Left ventricle myocardium superior (tissue), 1 donor: ENCODE results near the gene LRMDA. TPM values are rescaled to one million over a fixed set of nuclear protein-coding genes. Genes with fewer than 3 reads are reported as not detected.

Source experiments
- ATAC-seq: fragments of 200-7000 bp; cut with Tn5 transposase; one replicate; pipeline ENCODE4 v1.9.1; 2020; ENCODE audit warnings: mild to moderate bottlenecking, moderate library complexity
- DNase-seq: peaks from one replicate; pipeline ENCODE4 v3.0.0-alpha.2; 2020
- intact Hi-C: fragments of 100-400 bp; cut with micrococcal nuclease; formaldehyde crosslinking; loops from one replicate; pipeline ENCODE4 v1.11.0; 2022
- total RNA-seq: library from RNA; stranded (reverse); fragmentation: NEBNext Ultra II Directional; extraction: Animal tissue kit (Norgen Biotek cat#: 25700); gene quantifications from one replicate; pipeline ENCODE4 v1.2.1, GENCODE V29; 2021
- donor health status: DM: no; HTN: yes; CAD: no; lungs with severe emphysema.

Gene LRMDA
- total RNA-seq, 1 donor from 2014 or later = 23.1 TPM

DNA sequence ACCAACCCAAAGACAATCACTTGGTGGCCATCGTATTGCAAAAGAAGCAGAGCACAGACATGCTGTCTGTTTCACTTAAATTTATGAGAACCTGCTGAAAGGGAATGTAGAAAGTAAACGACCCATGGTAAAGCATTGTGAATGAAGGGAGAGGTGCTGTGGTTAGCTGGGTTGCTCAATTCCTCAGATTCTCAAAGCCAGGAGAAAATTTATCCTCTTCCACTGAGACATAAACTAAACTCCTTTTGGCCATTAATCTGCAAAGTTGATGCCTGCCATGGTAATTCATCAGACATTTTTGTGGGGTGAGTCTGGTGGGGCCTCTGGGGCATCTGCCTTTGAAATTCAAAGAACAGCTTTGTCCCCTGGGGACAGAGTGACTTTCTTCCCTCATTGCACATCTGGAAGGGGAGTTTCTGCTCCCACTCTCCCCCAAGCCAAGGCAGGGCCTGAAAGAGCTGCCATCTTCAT is 951.0 kb downstream of the LRMDA start:
- intact Hi-C loops = no loop called here
- DNase-seq (no peak), ATAC-seq (no peak)

DNA sequence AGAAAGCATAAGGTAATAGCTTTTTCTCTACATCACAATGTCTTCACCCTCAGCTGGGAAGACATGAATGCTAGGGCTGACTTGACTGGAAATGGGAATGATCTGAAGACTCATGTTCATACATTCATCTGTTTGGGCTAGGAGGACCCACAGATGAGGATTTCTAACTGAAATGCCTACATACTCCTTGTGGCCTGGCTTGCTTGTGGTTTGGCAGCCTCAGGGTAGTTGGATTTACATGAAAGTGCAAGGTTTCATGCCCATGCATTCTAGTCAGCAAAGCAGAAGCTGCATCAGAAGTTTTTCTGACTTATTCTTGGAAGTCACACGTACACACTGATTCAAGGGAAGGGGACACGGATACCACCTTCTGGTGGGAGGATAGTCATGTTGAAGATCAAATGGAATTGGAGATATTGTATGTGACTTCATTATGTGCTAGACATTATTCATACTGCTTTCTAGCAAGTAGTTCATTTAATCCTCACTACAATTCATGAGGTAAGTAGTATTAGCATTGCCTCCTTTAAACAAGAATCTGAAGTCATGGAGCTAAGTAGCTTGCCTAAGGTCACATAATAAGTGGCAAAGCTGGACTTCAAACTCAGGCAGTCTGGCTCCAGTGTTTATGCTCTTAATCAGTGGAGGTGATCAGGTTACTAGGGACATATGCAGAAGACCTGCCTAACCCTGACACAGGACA is 957.0 kb downstream of the LRMDA start:
- ATAC-seq = no peak
- no peak for DNase-seq
- intact Hi-C loops = no loop called here

DNA sequence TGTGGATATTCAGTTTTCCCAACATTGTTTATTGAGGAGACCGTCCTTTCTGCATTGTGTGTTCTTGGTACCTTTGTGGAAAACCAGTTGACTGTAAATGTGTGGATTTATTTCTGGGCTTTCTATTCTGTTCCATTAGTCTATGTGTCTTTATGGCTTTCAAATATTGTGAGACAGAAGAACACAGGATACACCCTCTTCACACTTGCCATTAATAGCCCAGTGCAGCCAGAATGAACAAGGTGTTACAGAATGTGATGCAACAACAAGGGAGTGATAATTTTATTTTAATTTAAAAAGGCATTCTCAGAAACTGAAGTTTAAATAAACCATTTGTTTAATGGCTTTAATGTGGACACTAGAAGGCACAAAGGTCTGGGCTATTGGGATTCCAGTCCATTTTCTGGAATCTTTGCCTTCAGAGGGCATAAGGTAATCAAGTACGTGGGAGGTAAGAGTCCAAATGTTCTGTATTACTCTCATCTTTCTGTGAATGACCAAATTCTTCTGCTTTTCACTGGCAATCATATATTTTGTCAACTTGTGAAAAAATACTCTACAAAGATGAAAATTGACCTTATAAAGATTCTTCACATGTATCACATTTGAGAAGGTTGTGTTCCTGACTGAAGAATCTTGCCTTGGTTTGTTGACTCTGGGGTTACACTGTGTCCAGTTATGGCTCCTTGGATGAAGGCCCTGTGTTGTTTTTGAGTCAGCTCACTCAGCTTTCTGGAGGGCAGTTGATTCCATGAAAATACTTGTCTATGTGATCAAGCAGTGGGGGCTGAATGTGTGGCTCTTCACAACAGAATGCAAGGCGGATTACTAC is 962.7 kb downstream of the LRMDA start:
- DNase-seq = no peak
- intact Hi-C loops = no loop called here
- ATAC-seq = peak; percentile 58

DNA sequence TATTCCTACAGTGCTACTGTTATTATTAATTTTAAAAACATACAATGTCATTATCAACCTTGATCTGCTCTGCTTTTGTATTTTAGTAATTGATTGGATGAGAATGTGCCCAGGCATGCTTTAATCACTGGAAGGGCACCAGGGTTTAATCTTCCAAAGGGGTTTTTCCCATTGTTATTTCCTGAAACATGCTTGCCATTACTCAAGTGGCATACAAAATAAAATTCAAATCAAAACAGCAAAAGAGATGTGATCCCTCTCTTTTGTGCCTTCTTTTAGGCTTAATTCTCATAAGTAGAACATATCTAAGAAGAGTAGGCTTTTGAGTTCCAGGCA is 963.3 kb downstream of the LRMDA start:
- DNase-seq (no peak), ATAC-seq (no peak)
- intact Hi-C loops = no loop called here

DNA sequence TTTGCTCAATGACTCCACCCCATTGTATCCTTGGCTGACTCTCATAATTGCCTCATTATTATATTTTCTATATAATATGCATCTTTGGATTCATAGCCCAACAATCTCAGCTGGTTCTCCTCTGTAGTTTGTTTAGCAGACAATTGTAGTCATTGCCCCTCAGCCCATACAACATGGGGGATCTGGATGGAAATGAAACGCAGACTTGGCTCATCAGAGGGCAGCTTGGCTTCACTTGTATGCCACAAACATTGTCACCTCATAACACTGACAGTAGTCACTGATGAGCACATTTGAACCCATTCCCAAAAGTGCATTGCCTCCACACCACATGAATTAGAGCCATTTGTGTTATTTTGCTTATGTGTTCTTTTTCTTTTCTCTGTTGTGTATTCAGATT is 963.8 kb downstream of the LRMDA start:
- intact Hi-C loops = no loop called here
- no peak for ATAC-seq
- no peak for DNase-seq

DNA sequence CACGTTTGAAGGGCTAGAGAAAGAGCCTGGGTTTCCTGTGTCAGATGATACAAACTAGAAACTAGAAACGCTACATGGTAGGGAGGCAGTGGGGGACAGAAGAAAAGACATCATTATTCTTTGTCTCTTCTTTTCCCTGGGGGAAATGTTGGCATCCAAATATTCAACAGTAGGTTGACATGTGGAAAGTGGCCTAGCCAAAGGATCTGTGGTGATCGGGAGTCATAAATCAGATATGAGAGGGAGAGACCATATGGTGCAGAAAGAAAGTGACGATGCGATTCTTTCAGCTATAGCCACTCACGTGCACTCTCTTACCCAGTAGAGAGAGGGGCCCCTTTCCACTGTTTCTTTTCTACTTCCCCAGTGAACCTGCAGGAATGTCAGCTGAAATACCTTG is 964.7 kb downstream of the LRMDA start:
- ATAC-seq (no peak), DNase-seq (no peak)
- intact Hi-C loops = no loop called here

DNA sequence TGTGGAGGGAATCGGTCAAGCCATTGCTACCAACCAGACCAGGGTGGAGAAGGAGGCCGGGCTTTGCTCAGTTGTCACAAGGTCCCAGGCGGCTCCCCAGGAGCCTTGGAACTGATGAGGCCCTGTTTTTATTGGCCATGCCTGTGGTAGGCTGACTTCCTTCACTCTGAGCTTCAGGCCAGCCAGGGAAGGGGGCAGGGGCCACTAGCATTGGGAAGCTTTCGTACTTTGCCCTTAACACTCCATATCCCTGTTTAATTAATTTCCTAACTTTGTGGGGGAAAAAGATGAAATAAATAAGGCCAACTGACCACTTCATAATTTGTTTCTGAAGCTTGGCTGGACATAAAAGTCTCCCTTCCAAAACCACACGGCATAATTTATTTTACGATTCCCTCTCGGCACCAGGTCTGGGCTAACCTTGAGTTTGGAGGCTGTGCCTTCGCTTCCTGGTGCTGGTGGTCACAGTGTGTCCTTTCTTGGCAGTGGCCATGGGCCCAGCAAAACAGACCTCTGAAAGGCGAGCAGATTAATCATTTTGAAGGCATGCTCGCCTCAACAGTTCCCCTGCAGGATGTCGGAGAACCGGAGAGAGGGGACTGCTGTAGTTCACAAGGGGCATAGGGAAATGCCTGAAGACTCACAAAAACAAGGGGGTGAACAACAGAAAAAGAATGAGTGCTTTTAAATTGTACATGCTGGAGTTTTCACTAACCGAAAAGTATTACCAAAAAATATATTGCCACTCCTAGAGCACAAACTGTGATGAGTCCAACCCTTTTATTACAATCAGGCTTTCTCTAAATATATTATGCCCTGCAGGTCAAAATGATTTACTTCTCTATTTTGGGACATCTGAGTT is 966.0 kb downstream of the LRMDA start:
- peak; percentile 41 for DNase-seq
- peak; percentile 60 for ATAC-seq
- intact Hi-C loops = no loop called here

DNA sequence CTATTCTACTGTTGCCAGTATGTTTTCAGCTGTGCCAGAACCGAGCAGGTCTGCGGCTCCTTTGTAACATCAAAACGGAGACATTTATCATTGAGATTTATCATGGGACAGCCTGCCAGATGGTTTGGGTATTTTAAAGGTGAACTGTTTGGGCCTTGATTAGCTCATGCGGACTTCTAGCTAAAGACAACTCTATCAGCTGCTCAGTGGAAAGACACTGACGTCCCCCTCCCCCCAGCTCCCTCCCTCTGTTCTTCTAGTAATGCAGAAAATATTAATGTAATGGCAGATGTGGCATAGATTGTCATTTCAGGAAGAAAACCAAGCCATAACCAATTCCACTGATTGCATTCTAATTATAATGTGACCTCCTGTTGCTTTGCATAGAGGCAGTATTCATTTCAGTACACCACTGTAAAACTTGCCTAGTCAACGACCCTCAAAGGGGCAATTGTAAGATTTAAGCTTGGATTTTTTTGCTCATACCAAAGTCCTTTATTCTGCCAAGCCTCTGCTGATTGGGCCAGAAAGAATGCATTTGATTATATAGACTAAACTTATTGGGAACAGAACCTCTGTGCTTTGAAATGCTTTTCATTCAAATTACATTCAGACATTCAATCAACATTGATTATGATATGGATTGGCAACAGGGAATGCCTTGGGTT is 966.8 kb downstream of the LRMDA start:
- intact Hi-C loops = no loop called here
- no peak for DNase-seq
- ATAC-seq = peak; percentile 59

DNA sequence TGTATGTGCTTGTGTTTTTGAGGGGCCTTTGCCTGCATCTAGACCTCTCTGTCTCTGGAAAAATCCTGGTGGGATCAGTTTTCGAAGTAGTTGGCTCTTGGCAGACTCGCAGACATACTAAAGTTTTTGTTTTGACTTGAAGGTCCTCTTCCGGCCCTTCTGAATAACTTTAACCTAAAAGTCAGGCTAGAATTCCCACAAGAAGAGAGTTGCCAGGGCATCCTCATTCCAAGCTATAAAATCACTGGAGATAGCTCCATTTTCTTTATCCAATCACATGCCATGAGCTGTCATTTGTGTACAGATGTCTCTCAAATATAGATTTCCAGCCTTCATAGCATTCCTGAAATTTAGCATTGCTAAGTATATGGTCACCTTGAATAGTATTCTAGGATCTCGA is 967.8 kb downstream of the LRMDA start:
- intact Hi-C loops = no loop called here
- no peak for ATAC-seq
- DNase-seq = no peak

DNA sequence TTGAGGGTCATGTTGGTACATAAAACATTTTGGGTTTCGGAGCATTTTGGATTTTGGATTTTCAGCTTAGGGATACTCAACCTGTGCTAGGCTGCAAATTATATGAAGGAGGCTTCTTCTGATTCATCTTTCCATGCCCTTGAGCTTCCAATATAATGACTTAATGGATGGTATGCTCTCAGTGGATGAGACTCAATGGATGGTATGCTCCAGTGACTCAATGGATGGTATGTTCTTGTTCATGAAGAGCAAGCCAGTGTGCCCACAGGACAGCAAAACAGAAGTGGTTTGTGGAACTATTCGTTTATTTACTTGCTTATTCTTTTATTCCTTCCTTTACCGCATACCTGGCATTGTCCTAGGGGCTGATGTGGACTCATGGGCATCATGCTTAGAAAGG is 969.6 kb downstream of the LRMDA start:
- no peak for DNase-seq
- ATAC-seq = no peak
- intact Hi-C loops = no loop called here

DNA sequence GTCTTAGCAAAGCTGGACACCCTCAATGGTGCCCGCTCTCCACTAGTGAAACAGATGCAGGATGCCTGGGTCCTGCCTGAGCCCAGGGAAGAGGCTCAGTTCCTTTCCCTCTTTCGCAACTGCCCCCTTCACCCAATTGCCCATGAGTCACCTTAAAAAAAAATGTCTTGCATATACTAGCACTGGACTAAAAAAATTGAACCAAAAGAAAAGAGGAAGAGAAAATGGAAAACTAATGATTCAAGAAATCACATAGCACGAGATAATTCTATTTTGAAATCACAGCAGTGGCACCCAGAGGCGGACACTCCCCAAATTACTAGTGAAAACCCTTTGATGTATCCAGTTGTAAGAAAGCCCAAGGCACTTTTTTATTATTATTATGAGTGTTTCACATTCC is 972.5 kb downstream of the LRMDA start:
- intact Hi-C loops = no loop called here
- ATAC-seq = peak; percentile 60
- no peak for DNase-seq

DNA sequence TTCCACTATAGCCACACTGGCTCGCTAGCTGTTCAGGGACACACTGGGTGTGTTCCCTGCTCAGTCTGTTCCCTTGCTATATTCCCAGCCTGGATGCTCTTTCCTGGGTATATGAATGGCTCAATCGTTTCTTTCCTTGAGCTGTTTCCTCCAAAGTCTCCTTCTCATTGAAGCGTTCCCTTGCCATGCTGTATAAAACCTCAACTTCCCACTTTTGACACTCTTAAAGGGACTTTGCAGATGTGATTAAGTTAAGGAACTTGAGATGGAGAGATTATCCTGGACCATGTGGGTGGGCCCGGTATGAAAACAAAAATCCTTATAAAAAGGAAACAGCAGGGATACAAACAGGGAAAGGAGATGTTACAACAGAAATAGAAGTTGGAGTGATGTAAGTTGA is 973.1 kb downstream of the LRMDA start:
- intact Hi-C loops = no loop called here
- no peak for ATAC-seq

DNA sequence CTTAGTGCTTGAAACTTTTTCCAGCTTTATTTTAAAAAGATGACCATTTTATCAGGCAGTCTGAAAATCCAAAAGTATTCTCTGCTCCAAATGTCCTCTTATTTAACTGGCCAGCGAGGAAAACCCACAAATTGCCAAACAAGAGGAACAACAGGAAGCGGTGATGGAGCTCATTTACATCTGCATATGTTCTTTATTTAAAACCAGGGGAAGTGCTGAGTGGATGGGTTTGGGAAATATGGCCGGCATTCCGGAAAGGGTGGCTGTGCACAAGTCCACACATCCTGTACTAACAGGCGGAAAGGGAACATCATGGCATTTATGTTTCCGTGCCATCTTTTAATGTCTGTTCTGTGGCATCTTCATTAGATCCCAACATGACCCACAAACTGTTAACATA is 974.5 kb downstream of the LRMDA start:
- DNase-seq (no peak), ATAC-seq (no peak)
- intact Hi-C loops = no loop called here

More for the DNA sequence above, 973.1 kb downstream of the LRMDA start:
- no peak for DNase-seq

DNA sequence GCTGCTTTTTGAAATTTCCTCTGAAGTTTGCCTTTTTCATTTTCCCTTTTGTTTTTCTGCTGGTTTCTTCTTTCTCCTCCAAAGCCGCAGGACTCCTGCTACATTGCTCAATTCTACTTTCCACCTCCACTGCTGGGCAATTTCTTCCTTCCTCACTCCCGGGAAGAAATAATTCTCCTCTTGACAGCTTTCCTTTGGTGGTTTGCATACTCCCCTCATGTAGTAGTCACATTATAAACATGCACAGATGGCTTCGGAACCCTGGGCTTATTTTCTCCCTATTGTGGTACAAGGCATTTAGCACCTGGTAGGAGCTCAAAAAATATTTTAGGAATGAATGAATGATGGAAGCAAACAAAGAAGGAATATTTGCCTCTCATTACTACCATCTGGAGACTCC is 977.2 kb downstream of the LRMDA start:
- DNase-seq (no peak), ATAC-seq (no peak)
- intact Hi-C loops = no loop called here

DNA sequence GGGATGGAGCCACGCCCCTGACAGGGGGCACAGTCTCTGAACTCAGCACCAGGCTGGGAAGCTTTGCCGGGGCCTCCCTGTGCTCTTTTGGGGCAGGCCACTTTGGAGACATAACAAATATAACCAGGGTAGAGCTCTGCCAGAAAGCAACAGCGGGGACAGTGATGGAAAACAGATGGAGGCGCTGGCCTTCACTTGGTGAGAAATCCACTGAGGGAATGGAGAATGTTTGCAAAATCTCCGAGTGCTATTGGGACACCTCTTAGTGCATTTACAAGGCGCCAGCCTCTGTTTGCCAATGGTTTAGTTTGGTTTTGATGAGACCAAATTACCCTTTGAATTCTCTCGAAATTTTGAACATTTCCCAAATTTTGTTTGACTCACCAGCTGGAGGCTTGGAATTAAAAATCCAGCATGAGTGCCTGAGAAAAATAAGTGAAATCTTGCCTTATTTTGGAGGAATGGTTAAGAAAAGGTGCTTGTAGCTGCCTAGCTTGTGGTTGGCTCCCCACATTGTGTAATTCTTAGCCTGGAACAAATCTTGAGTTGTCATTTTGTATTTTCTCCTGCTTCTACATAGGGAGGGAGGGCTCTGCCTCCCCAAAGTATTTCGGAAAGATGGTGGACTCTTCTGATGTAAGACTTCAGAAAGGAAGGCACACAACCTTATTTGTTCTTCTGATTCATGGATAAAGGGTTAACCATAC is 980.5 kb downstream of the LRMDA start:
- intact Hi-C loops = no loop called here
- peak; percentile 93 for ATAC-seq

DNA sequence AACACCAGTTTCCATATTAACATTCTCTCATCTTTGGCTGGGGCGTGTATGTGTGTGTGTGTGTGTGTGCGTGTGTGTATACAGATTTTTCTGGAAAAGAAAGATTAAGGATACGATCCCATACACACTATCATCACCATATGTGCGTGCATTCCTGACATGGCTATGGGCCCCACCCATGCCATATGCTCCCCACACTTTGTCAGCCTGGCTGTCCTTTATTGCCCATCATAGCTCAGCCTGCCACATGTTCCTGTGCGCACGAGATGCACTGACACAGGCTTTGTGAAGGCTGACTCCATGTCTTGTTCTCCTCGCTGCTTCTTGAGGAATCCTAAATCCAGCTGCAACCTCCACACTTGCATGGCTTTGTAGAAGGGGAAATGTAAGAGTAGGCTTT is 984.1 kb downstream of the LRMDA start:
- ATAC-seq (no peak), DNase-seq (no peak)
- intact Hi-C loops = no loop called here

More for the DNA sequence above, 980.5 kb downstream of the LRMDA start:
- DNase-seq = peak; percentile 69

DNA sequence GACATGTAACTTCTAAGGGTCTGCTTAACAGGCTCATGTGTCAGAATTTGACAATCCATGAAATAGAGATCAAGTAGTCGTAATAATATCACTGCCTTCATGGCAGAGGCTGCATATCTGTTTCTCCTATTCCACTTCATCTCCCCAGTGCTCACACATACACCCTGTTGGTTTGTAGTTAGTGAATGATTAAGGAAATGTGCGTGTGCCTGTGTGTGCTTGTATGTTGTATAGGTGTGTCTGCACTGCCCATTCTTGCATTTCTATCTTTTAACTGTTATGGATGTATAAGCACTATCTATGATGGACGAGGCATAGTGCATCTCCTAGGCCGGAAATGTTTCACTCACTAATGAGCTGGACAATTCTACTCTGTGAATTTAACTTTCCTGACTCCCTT is 985.2 kb downstream of the LRMDA start:
- intact Hi-C loops = no loop called here
- DNase-seq (no peak), ATAC-seq (no peak)

DNA sequence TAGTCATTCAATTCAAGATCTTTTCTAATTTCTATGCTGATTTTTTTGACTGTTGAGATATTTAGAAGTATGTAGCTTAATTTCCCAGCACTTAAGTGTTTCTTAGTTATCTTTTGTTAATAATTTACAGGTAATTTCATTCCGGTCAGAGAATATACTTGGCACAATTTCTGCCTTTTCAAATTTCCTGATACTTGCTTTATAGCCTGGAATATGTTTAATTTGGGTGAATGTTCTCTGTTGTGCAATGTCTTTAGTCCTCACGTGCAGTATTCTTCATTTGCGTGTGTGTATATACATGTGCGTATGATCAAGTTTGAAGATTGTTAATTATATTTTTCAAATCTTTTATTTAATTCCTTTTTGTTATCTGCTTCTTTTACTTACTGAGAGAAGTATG is 989.3 kb downstream of the LRMDA start:
- DNase-seq (no peak), ATAC-seq (no peak)
- intact Hi-C loops = no loop called here

DNA sequence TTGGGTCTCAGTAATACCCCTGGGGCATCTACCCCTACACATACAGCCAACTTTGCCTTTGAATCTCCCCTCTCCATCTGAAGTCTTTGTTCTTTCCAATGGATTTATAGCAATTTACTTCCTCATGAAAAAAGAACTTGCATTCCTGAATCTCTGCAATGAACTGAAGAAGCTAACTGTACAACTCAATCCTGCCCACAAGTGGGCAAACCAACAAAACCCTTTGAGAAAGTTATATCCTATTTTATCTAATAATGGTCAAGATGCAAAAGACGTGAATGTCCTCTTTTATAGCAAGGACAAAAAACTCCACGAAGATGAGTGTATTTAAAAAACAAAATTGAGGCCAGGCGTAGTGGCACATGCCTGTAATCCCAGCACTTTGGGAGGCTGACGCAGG is 991.3 kb downstream of the LRMDA start:
- ATAC-seq (no peak), DNase-seq (no peak)
- intact Hi-C loops = no loop called here
